ENCODE results near the gene BCL7A.
"Not testable (repeated sequence)": the region's sequence is repeated elsewhere in the genome, so short reads cannot be mapped to it uniquely, and the experiment has no call there.

BCL7A gene

GRCh38 chr12:122054842-122055520 is 33.3 kb downstream of the BCL7A start:
- no peak for DNase-seq (ENCODE audit: low read depth)

DNA sequence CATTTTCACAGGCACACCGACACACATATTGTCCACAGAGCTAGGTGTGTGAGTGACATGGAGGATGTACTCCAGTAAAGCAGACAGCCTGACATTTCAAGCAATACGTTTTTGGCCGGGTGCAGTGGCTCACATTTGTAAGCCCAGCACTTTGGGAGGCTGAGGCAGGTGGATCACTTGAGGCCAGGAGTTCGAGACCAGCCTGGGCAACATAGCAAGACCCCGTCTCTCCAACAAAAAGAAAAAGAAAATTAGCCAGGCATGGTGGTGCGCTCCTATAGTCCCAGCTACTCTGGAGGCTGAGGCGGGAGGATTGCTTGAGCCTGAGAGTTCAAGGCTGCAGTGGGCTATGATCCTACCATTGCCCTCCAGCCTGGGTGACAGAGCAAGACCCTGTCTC is 34.7 kb downstream of the BCL7A start:
- DNase-seq (ENCODE audit: low read depth) = not testable (repeated sequence)

DNA sequence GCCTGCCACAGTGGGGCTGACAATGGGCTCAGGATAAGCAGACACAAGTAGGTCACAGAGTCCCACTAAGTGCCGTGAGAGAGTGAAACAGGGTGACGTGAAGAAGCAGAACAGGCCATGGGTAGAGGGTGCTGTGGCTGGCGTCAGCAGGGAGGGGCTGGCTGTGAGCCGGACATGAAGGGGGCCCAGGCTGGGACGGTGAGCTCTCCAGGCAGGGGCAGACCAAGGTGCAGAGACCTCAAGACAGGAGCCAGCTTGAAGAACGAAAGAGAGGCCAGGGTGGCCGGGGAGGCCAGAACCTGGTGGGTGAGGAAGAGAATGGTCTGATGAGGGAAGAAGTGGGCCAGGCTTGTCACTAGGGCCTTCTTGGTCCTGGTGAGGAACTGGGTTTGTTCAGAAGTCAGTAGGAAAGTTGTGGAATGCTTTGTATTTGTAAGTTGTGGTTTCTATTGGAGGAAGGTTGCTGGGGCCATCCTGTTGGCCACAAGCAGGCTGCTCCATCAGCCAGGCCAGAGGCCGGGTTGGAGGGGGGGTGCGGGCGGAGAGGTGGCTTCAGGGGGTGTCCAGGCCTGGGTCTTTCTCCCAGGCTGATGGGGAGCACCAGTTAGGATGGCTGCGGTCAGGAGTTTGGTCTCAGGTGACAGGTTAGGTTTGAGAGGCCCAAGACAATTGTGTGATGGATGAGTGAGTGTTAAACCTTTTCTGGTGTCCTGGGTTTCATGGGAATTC is 35.5 kb downstream of the BCL7A start:
- DNase-seq (ENCODE audit: low read depth) = no peak

GRCh38 chr12:122057769-122058168 is 36.1 kb downstream of the BCL7A start:
- no peak for DNase-seq (ENCODE audit: low read depth)

DNA sequence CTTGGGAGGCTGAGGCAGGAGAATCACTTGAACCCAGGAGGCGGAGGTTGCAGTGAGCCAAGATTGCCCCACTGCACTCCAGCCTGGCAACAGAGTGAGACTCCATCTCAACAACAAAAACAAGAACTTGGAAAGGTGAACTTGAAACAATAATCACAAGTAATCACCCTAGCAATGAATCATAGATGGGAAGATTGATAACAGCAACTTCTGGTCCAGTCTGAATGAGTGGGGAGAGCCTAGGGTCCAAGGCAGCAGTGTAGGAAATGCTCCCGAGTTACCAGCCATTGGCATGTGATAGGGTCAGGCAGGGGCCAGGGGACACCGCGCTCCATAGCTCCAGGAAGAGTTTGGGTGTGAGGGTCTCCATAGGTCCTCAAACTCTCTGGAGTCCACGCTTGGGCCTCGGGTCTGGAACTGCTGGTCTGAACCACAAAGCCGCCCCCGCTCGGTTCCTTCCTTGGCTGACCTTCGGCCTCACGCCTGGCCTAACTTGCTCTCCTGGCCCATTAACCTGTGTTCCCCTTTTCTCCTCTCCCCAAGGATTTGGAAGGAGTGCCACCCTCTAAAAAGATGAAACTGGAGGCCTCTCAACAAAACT is 37.0 kb downstream of the BCL7A start:
- no peak for DNase-seq (ENCODE audit: low read depth)

- no peak for DNase-seq (ENCODE audit: low read depth)
Observed at GRCh38 chr12:122059203-122059960, 37.7 kb downstream of the BCL7A start.

- DNase-seq (ENCODE audit: low read depth) = no peak
Observed at GRCh38 chr12:122060081-122060501, 38.4 kb downstream of the BCL7A start.

DNA sequence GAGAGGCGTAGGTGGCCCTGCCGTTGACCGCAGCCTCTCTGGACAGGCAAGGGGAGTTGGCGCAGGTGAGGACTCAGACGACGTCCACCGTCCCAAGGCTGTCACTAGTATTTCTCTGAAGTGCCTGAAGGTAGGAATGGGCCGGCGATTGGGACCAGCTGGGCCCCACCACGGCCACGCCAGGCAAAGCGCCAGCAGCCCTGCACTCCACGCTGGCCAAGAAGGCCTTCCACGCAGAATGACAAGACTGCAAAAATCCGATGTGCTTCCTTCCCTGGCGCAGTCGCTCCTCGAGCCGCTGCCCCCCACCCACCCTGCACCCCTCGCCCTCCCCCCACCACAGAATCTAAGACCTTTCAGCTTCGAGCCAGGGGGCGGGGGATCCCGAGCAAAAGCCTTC is 39.6 kb downstream of the BCL7A start:
- no peak for DNase-seq (ENCODE audit: low read depth)

- no peak for DNase-seq (ENCODE audit: low read depth)
Observed at GRCh38 chr12:122062832-122063693, 41.4 kb downstream of the BCL7A start.

- DNase-seq (ENCODE audit: low read depth) = no peak
Observed at GRCh38 chr12:122063694-122064024, 42.0 kb downstream of the BCL7A start.

DNA sequence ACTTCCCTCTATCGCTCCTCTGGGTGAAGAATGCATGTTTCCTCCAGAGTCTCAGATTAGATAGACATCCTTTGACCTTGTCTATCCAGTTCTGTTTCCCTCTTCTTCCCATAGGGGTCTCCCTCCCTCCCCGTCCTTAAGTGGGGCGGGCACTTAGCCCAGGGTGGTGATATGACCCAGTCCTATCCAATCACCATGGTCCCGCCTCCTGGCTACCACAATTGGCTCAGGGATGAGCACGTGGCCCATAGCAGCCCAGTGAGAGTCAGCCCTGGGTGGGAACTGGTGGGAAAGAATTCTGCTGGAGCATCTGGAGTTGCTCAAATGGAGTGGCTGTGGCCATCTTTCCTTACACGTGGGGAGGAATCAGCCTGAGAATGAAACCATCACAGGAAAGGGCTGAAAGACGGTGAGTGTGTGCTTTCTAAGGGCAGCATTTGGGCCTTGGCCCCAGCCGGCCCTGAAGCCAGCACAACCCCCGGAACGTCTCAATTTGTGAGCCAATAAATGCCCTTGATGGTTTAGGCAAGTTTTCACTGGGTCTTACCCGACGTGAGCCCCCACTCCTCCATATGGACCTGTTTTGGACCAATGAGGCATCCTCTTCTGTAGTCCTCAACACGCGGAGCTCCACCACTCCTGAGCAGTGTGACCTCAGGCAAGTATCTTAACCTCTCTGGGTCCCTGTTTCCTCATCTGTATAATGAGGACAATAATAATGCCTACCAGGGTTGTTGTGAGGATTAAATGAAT is 42.5 kb downstream of the BCL7A start:
- DNase-seq (ENCODE audit: low read depth) = no peak

DNA sequence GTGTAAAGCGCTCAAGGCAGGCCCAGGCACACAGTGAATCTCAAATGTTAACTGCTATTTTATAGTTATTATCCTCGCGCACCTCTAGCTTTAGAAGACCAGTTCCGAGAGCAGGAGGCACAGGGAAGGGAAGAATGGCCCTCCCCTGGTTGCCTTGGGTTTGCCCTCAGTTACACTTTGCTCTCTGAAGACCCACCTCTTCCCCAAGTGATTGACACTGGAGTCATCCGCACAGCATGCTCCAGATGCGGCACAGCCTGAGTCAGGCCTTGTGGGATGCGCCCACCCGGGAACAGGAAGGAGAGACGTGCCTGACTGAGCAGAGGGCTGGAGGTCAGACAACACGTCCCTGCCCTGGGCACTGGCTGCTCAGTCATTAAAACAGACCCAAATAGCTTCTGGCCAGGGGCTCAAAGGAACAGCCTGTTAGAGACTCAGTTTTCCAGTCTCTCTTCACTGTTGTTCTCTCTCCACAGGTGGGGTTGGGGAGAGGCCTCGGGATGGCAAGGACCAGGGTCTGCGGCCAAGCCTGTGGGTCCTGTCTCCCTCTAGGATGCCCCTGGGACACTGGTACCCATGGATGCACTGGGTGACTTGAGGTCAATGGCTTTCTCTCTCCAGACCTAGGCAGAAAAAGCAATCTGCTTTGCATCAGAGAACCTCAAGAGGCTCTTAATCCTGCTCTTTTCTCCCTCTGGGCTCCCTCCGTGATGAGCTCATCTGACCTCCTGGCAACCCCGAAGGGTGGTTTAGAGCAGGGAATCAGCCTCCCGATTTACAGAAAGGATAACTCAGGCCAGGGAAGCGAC is 43.3 kb downstream of the BCL7A start:
- DNase-seq (ENCODE audit: low read depth) = no peak

DNA sequence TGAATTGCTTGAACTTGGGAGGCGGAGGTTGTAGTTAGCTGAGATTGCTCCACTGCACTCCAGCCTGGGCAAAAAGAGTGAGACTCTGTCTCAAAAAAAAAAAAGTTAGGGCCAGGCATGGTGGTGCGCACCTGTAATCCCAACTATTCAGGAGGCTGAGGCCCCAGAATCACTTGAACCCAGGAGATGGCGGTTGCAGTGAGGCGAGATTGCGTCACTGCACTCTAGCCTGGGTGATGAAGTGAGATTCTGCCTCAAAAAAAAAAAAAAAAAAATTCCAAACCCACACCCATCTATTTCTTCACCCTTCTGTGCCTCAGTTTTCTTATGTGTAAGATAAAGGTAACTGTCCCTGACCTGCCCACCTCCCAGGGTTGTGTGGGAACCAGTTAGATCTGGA is 45.9 kb downstream of the BCL7A start:
- DNase-seq (ENCODE audit: low read depth) = no peak

DNA sequence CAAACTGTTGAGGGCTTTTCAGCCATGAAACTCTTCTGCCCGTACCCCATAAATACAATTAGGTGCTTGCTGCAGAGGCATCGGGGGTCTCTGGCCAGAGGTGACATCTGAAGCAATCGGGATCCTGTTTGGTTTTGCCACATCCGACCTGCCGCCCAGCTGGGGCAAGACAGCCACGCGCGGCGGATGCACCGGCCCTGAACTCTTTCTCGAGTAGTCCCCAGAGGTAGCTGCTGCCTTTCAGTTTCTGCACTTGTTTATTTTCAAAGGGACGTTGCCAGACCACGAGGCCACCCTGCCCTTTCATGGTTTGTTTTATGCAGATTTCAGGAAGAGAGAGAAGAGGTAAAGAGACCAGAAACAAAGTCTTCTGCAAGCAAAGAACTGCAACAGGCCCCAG is 46.3 kb downstream of the BCL7A start:
- DNase-seq (ENCODE audit: low read depth) = no peak

GRCh38 chr12:122072031-122072970 is 50.6 kb downstream of the BCL7A start:
- DNase-seq (ENCODE audit: low read depth) = no peak

- DNase-seq (ENCODE audit: low read depth) = no peak
Observed at GRCh38 chr12:122073815-122074214, 52.1 kb downstream of the BCL7A start.

DNA sequence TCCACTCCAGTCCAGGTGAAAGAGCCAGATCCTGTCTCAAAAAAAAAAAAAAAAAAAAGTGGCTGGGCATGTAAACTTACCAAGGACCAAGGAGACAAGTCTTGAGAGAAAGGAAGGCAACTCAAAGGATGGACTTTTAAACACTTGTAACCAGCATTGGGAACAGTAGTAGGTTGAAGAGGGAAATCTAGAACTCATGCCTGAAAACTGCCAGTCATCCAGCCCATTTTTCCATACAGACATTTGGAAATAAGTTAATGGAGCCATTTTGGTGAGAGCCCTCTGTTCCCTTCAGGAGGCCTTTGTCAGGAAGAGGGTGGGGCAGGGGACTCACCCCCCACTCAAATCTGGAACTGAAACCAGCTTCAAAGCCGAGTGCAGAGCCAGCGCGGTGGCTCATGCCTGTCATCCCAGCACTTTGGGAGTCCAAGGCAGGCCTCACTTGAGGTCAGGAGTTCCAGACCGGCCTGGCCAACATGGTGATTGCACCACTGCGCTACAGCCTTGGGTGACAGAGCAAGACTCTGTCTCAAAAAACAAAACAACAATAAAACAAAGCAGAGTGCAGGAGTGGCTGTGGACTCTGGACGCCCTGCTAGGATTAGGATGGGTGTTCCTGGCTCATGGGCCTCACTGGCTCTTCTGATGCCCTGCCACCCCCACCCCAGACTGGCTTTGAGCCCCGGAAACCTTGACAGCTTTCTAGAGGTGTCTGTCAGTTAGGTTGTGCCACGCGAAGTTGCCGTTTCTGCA is 55.2 kb downstream of the BCL7A start:
- no peak for DNase-seq (ENCODE audit: low read depth)

Measured in activated T-cell treated with anti-CD3 and anti-CD28 coated beads for 1 hour (primary cell).